ENCODE results near the gene RPL28. TPM values are rescaled to one million over a fixed set of nuclear protein-coding genes. Genes with fewer than 3 reads are reported as not detected.

The RPL28 gene
- total and polyA plus RNA-seq, 2 donors (not counting 3 experiments of a cell fraction or from before 2014, with no cell fraction given) = 1,872 to 3,435 TPM

GRCh38 chr19:55373306-55373992, 12.3 kb upstream of the RPL28 start:
- no peaks in the 10 kb centered on the region for H3K36me3 ChIP-seq (ENCODE audit: control insufficient read depth in 2 of 2, extremely low read depth in 1 of 2, insufficient read depth in 2 of 2, low read length in 2 of 2)
- BruUV-seq (replicated peaks) = no TSS peak
- peaks cover 22 to 38% of the 10 kb centered on the region in 2 experiments for H3K27me3 ChIP-seq (ENCODE audit: control insufficient read depth in 2 of 2, insufficient read depth in 2 of 2, low read length in 2 of 2)
- CTCF ChIA-PET = interaction anchor here (0.7 to 1.3 kb wide), 3 partner anchors 10 to 72 kb away, joined by 3 to 4 read pairs (median 3); partner anchors contain the start of gene KMT5C
- dilution Hi-C loops (cut with MboI; ENCODE audit: extremely low pct_ligation_motif_present, low sequenced_read_pairs) = no loop called here
- TF ChIP-seq JUN (IDR thresholded peaks at IDR 0.05; ENCODE audit: borderline replicate concordance, insufficient read depth, insufficient read length, low read depth) = no peak
- TF ChIP-seq, protein P1, sequence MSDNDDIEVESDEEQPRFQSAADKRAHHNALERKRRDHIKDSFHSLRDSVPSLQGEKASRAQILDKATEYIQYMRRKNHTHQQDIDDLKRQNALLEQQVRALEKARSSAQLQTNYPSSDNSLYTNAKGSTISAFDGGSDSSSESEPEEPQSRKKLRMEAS (IDR thresholded peaks at IDR 0.05; ENCODE audit: insufficient read depth, insufficient read length) = no peak
- no peak for TF ChIP-seq EZH2 (IDR thresholded peaks at IDR 0.05; ENCODE audit: borderline replicate concordance, low read depth, low read length, severe bottlenecking)
- TF ChIP-seq FOS (IDR thresholded peaks at IDR 0.05; ENCODE audit: borderline replicate concordance, insufficient read depth, low read length) = no peak
- no peak for TF ChIP-seq MYC (IDR thresholded peaks at IDR 0.05; ENCODE audit: low read depth, low read length)
- no peak for TF ChIP-seq POLR2A (IDR thresholded peaks at IDR 0.05; ENCODE audit: low read depth, low read length)
- TF ChIP-seq GATA2 (IDR thresholded peaks at IDR 0.05; ENCODE audit: insufficient read depth, insufficient read length, low read depth, low read length) = no peak
- no peak for TF ChIP-seq CTCF (IDR thresholded peaks at IDR 0.05; ENCODE audit: extremely low read depth in 1 of 2, insufficient read depth in 1 of 2, low read depth in 1 of 2, low read length in 2 of 2)
- no peak for TF ChIP-seq POLR2AphosphoS5 (IDR thresholded peaks at IDR 0.05; ENCODE audit: insufficient read depth, low read depth, low read length)
- intact Hi-C loops (cut with micrococcal nuclease) = no loop called here
- no peak overlapping the region for H3K9ac ChIP-seq (replicated peaks; ENCODE audit: extremely low read depth, insufficient read depth, low read length)
- no peaks in the 10 kb centered on the region for H3K79me2 ChIP-seq (ENCODE audit: control insufficient read depth, insufficient read depth, low read length)
- POLR2A ChIA-PET = no interaction called here
- H3K27ac ChIP-seq (ENCODE audit: insufficient read depth, low read depth, low read length) = no peak overlapping the region
- H3K4me1 ChIP-seq (ENCODE audit: control insufficient read depth, extremely low read depth, insufficient read depth, low read length) = peaks cover 3% of the 10 kb centered on the region
- DNase-seq (ENCODE audit: low read depth, low spot score) (no peak), FAIRE-seq (no peak)
- no peaks in the 10 kb centered on the region for H3K9me1 ChIP-seq (replicated peaks; ENCODE audit: control insufficient read depth, extremely low read depth, insufficient read depth, low read length)
- H3K4me2 ChIP-seq (ENCODE audit: insufficient read depth, low read length) = no peak overlapping the region
- no peaks in the 10 kb centered on the region for H4K20me1 ChIP-seq (replicated peaks; ENCODE audit: control insufficient read depth, extremely low read depth, insufficient read depth, low read length)
- H2AFZ ChIP-seq (ENCODE audit: low read depth, low read length) = no peak overlapping the region
- H3K4me3 ChIP-seq (replicated peaks in 1 of 3; ENCODE audit: insufficient read depth in 1 of 3, low read depth in 1 of 3, low read length in 3 of 3) = no peak overlapping the region
- no peaks in the 10 kb centered on the region for H3K9me3 ChIP-seq (replicated peaks; ENCODE audit: control insufficient read depth, insufficient read depth, low read length)
